ENCODE data around the gene SLC25A6.

Gene SLC25A6

GRCh38 chrX:1425381-1425780 lies 33.5 kb upstream of the SLC25A6 start:
- no peak for TF ChIP-seq CTCF (IDR thresholded peaks at IDR 0.05; ENCODE audit: low read depth, low read length)
- DNase-seq (ENCODE audit: extremely low read depth, low read depth), result no peak

GRCh38 chrX:1424147-1424851 lies 32.4 kb upstream of the SLC25A6 start:
- no peak for TF ChIP-seq CTCF (IDR thresholded peaks at IDR 0.05; ENCODE audit: low read depth, low read length)
- no peak for DNase-seq (ENCODE audit: extremely low read depth, low read depth)

GRCh38 chrX:1423215-1423614 lies 31.3 kb upstream of the SLC25A6 start:
- no peak for DNase-seq (ENCODE audit: extremely low read depth, low read depth)
- no peak for TF ChIP-seq CTCF (IDR thresholded peaks at IDR 0.05; ENCODE audit: low read depth, low read length)

- TF ChIP-seq CTCF (IDR thresholded peaks at IDR 0.05; ENCODE audit: low read depth, low read length), result no peak
- no peak for DNase-seq (ENCODE audit: extremely low read depth, low read depth)
Measured at GRCh38 chrX:1422135-1422465, 30.2 kb upstream of the SLC25A6 start.

GRCh38 chrX:1421433-1422134 lies 29.7 kb upstream of the SLC25A6 start:
- no peak for TF ChIP-seq CTCF (IDR thresholded peaks at IDR 0.05; ENCODE audit: low read depth, low read length)
- no peak for DNase-seq (ENCODE audit: extremely low read depth, low read depth)

- no peak for DNase-seq (ENCODE audit: extremely low read depth, low read depth)
- TF ChIP-seq CTCF (IDR thresholded peaks at IDR 0.05; ENCODE audit: low read depth, low read length), result no peak
Measured at GRCh38 chrX:1420371-1420770, 28.5 kb upstream of the SLC25A6 start.

GRCh38 chrX:1419545-1420355 lies 27.8 kb upstream of the SLC25A6 start:
- DNase-seq (ENCODE audit: extremely low read depth, low read depth), result no peak
- TF ChIP-seq CTCF (IDR thresholded peaks at IDR 0.05; ENCODE audit: low read depth, low read length), result no peak
